OCI-LY1 (cell line): Measurements from ENCODE around the gene SCAPER.
"Not testable (repeated sequence)": the region's sequence is repeated elsewhere in the genome, so short reads cannot be mapped to it uniquely, and the experiment has no call there.

ENCODE experiments used
- CTCF ChIP-seq: fragments of 200-600 bp; sonication (generic), shearing (Covaris generic); IDR thresholded peaks from 2 replicates; pipeline ENCODE4 v1.5.1; 2017; ENCODE audit warnings: mild to moderate bottlenecking, antibody characterized with exemption, low read length, moderate library complexity, mixed read lengths
- EZH2 ChIP-seq: fragments of 200-600 bp; sonication (generic), shearing (Covaris generic); IDR thresholded peaks from 2 replicates; pipeline ENCODE4 v1.8.0; 2017; ENCODE audit warnings: borderline replicate concordance, mixed run types, mild to moderate bottlenecking, antibody characterized with exemption, low read length, moderate library complexity, mixed read lengths

- not testable (repeated sequence) for TF ChIP-seq CTCF, EZH2
These were observed 5.8 kb downstream of the SCAPER start for GRCh38 chr15:76899176-76899930.
